NCI-H226 (cell line): Measurements from ENCODE around the gene SHKBP1.
A peak's percentile ranks its signal among the peaks of the same experiment; 100 is the strongest.
"Not testable (repeated sequence)": the region's sequence is repeated elsewhere in the genome, so short reads cannot be mapped to it uniquely, and the experiment has no call there.

Experiments
- DNase-seq: peaks from one replicate; pipeline ENCODE4 v3.0.0-alpha.2; 2015

The SHKBP1 gene

GRCh38 chr19:40576585-40577451 lies at the start of gene SHKBP1:
Gene SHKBP1 (plus strand): TSS chr19:40576873. CDS start chr19:40576900, 27 bp downstream.
- DNase-seq: peak; percentile 90

GRCh38 chr19:40528078-40528477 lies 48.6 kb upstream of the SHKBP1 start:
- no peak for DNase-seq

GRCh38 chr19:40528533-40529092 lies 48.1 kb upstream of the SHKBP1 start:
- no peak for DNase-seq

- DNase-seq: peak; percentile 63
Measured at GRCh38 chr19:40529093-40529954, 47.3 kb upstream of the SHKBP1 start.

GRCh38 chr19:40530091-40530901 lies 46.4 kb upstream of the SHKBP1 start:
- no peak for DNase-seq

GRCh38 chr19:40533508-40533907 lies 43.2 kb upstream of the SHKBP1 start:
- DNase-seq: no peak

GRCh38 chr19:40534148-40534547 lies 42.5 kb upstream of the SHKBP1 start:
- no peak for DNase-seq

GRCh38 chr19:40539070-40539469 lies 37.6 kb upstream of the SHKBP1 start:
- DNase-seq: no peak

- no peak for DNase-seq
Measured at GRCh38 chr19:40542202-40542859, 34.3 kb upstream of the SHKBP1 start.

- DNase-seq: no peak
Measured at GRCh38 chr19:40543029-40543597, 33.6 kb upstream of the SHKBP1 start.

GRCh38 chr19:40546153-40546841 lies 30.4 kb upstream of the SHKBP1 start:
- DNase-seq: not testable (repeated sequence)

GRCh38 chr19:40547190-40547589 lies 29.5 kb upstream of the SHKBP1 start:
- not testable (repeated sequence) for DNase-seq

- DNase-seq: no peak
Measured at GRCh38 chr19:40547836-40548235, 28.8 kb upstream of the SHKBP1 start.

- DNase-seq: peak; percentile 26
Measured at GRCh38 chr19:40549007-40549708, 27.5 kb upstream of the SHKBP1 start.

GRCh38 chr19:40550951-40551350 lies 25.7 kb upstream of the SHKBP1 start:
- no peak for DNase-seq

- no peak for DNase-seq
Measured at GRCh38 chr19:40552848-40553247, 23.8 kb upstream of the SHKBP1 start.

- no peak for DNase-seq
Measured at GRCh38 chr19:40553885-40554857, 22.5 kb upstream of the SHKBP1 start.

GRCh38 chr19:40555978-40556689 lies 20.5 kb upstream of the SHKBP1 start:
- DNase-seq: no peak
